IMR-90 (cell line): ENCODE data around the gene SMIM29. TPM values are rescaled to one million over a fixed set of nuclear protein-coding genes. Genes with fewer than 3 reads are reported as not detected.
A peak's percentile ranks its signal among the peaks of the same experiment; 100 is the strongest.

ENCODE experiments used
- ATAC-seq: fragments of 200-7000 bp; cut with Tn5 transposase; 2 replicates; pipeline ENCODE4 v1.9.1; 2020; ENCODE audit warnings: low read depth, mild to moderate bottlenecking, moderate library complexity
- BruUV-seq: library from RNA; stranded (reverse); fragments of 400-500 nt; replicated peaks from 2 replicates; lab custom pipeline; 2021; lab: Mats Ljungman, UMichigan
- CTCF ChIA-PET: fragments of 300-600 bp; formaldehyde crosslinking; extraction: SDS; loops from one replicate; lab custom pipeline; 2021; ENCODE audit warnings: antibody characterized with exemption; lab: Yijun Ruan, JAX
- POLR2A ChIA-PET: fragments of 300-600 bp; sonication (Branson Sonifier 250); formaldehyde crosslinking; loops from one replicate; lab custom pipeline; 2022; ENCODE audit warnings: antibody characterized with exemption; ENCODE audit not compliant: unreplicated experiment; lab: Charles Lee
- DNase-seq: peaks from one replicate; pipeline ENCODE4 v3.0.0; 2013
- H2AFZ ChIP-seq: replicated peaks from 2 replicates; pipeline ENCODE3; 2013; ENCODE audit warnings: low read length, mild to moderate bottlenecking; ENCODE audit not compliant: poor library complexity
- H2AK5ac ChIP-seq: 2 replicates; pipeline ENCODE4 v1.6.1; 2013; ENCODE audit warnings: low read depth, low read length, inconsistent platforms
- H2AK9ac ChIP-seq: replicated peaks from 2 replicates; pipeline ENCODE3; 2013; ENCODE audit warnings: mild to moderate bottlenecking, low read depth, low read length, moderate library complexity; ENCODE audit not compliant: poor library complexity
- H2BK120ac ChIP-seq: 2 replicates; pipeline ENCODE4 v1.6.1; 2013; ENCODE audit warnings: low read depth, low read length, inconsistent platforms
- H2BK15ac ChIP-seq: 3 replicates; pipeline ENCODE4 v1.6.1; 2013; ENCODE audit warnings: low read depth, low read length, inconsistent platforms
- H2BK20ac ChIP-seq: 2 replicates; pipeline ENCODE4 v1.6.1; 2013; ENCODE audit warnings: low read depth, mild to moderate bottlenecking, inconsistent platforms, low read length, moderate library complexity
- H2BK5ac ChIP-seq: 2 replicates; pipeline ENCODE4 v1.6.1; 2013; ENCODE audit warnings: mild to moderate bottlenecking, low read depth, low read length, inconsistent platforms; ENCODE audit not compliant: poor library complexity, severe bottlenecking
- H3K14ac ChIP-seq: replicated peaks from 2 replicates; pipeline ENCODE4 v1.6.1; 2013; ENCODE audit warnings: low read depth, low read length, inconsistent platforms
- H3K18ac ChIP-seq: 2 replicates; pipeline ENCODE4 v1.6.1; 2013; ENCODE audit warnings: low read depth, low read length, control low read depth
- H3K23ac ChIP-seq: 2 replicates; pipeline ENCODE4 v1.6.1; 2013; ENCODE audit warnings: low read depth, low read length, inconsistent platforms
- H3K27ac ChIP-seq: 2 replicates; pipeline ENCODE4 v1.5.1; 2013; ENCODE audit warnings: mild to moderate bottlenecking, control low read depth, low read length; ENCODE audit not compliant: insufficient read depth
- H3K27me3 ChIP-seq: 2 replicates; pipeline ENCODE4 v1.6.1; 2013; ENCODE audit warnings: low read length; ENCODE audit not compliant: control insufficient read depth, insufficient read depth
- H3K36me3 ChIP-seq: 2 replicates; pipeline ENCODE4 v1.6.1; 2013; ENCODE audit warnings: low read length, mixed read lengths; ENCODE audit not compliant: control insufficient read depth, insufficient read depth
- H3K4ac ChIP-seq: 2 replicates; pipeline ENCODE4 v1.6.1; 2013; ENCODE audit warnings: low read depth, low read length, inconsistent platforms
- H3K4me1 ChIP-seq: 2 replicates; pipeline ENCODE4 v1.6.1; 2013; ENCODE audit warnings: low read length, mixed read lengths; ENCODE audit not compliant: control insufficient read depth, insufficient read depth
- H3K4me2 ChIP-seq: 2 replicates; pipeline ENCODE4 v1.6.1; 2013; ENCODE audit warnings: low read depth, mild to moderate bottlenecking, control low read depth, low read length, moderate library complexity
- H3K4me3 ChIP-seq: 2 replicates; pipeline ENCODE4 v1.5.1; 2013; ENCODE audit warnings: low read depth, mild to moderate bottlenecking, control low read depth, low read length, moderate library complexity; ENCODE audit not compliant: insufficient read depth
- H3K56ac ChIP-seq: 2 replicates; pipeline ENCODE4 v1.6.1; 2013; ENCODE audit warnings: low read length, inconsistent platforms; ENCODE audit not compliant: insufficient read depth; ENCODE audit errors: extremely low read depth
- H3K79me1 ChIP-seq, 2 experiments: 2 replicates each; pipeline ENCODE4 v1.6.1; 2013; ENCODE audit warnings: low read length in 2 of 2, inconsistent platforms in 1 of 2, low read depth in 1 of 2
- H3K9ac ChIP-seq: 2 replicates; pipeline ENCODE4 v1.6.1; 2013; ENCODE audit warnings: low read depth, low read length, control low read depth
- H3K9me1 ChIP-seq: 2 replicates; pipeline ENCODE4 v1.6.1; 2013; ENCODE audit warnings: low read length, inconsistent platforms; ENCODE audit not compliant: insufficient read depth
- H3K9me3 ChIP-seq: 2 replicates; pipeline ENCODE4 v1.6.1; 2013; ENCODE audit warnings: low read length; ENCODE audit not compliant: control insufficient read depth, insufficient read depth
- H4K20me1 ChIP-seq: 2 replicates; pipeline ENCODE4 v1.6.1; 2013; ENCODE audit warnings: low read length, inconsistent platforms; ENCODE audit not compliant: insufficient read depth
- H4K5ac ChIP-seq: 2 replicates; pipeline ENCODE4 v1.6.1; 2013; ENCODE audit warnings: mild to moderate bottlenecking, low read depth, low read length, control low read depth
- H4K8ac ChIP-seq, 2 experiments: 2 replicates each; pipeline ENCODE4 v1.6.1; 2013; ENCODE audit warnings: low read depth in 2 of 2, low read length in 2 of 2, control low read depth in 1 of 2, inconsistent platforms in 1 of 2
- H4K91ac ChIP-seq: 2 replicates; pipeline ENCODE4 v1.6.1; 2013; ENCODE audit warnings: low read depth, low read length, inconsistent platforms; ENCODE audit not compliant: insufficient read depth
- BHLHE40 ChIP-seq: fragments of 150-350 bp; IDR thresholded peaks from 2 replicates; pipeline ENCODE4 v1.6.1; 2016; ENCODE audit warnings: mild to moderate bottlenecking, low read depth, low read length
- CEBPB ChIP-seq: IDR thresholded peaks from 2 replicates; pipeline ENCODE4 v1.6.1; 2012; ENCODE audit warnings: low read depth, low read length, improper control_type of control experiment
- CHD1 ChIP-seq: IDR thresholded peaks from 2 replicates; pipeline ENCODE4 v1.6.1; 2012; ENCODE audit warnings: low read depth, low read length, improper control_type of control experiment
- CTCF ChIP-seq: conservative IDR thresholded peaks from 2 replicates; pipeline ENCODE4 v1.5.1; 2012; ENCODE audit warnings: mild to moderate bottlenecking, low read depth, low read length, improper control_type of control experiment
- FOS ChIP-seq: fragments of 150-350 bp; IDR thresholded peaks from 2 replicates; pipeline ENCODE4 v1.6.1; 2016; ENCODE audit warnings: low read depth, low read length
- MAFK ChIP-seq: IDR thresholded peaks from 2 replicates; pipeline ENCODE4 v1.6.1; 2012; ENCODE audit warnings: low read depth, low read length, improper control_type of control experiment
- MXI1 ChIP-seq: IDR thresholded peaks from 2 replicates; pipeline ENCODE4 v1.6.1; 2012; ENCODE audit warnings: low read depth, mild to moderate bottlenecking, low read length, moderate library complexity, borderline replicate concordance
- NFE2L2 ChIP-seq: fragments of 150-350 bp; IDR thresholded peaks from 2 replicates; pipeline ENCODE4 v1.6.1; 2016; ENCODE audit warnings: low read depth, mild to moderate bottlenecking, low read length
- RAD21 ChIP-seq: IDR thresholded peaks from 2 replicates; pipeline ENCODE4 v1.6.1; 2012; ENCODE audit warnings: low read length, improper control_type of control experiment
- RCOR1 ChIP-seq: IDR thresholded peaks from 2 replicates; pipeline ENCODE4 v1.6.1; 2012; ENCODE audit warnings: mild to moderate bottlenecking, low read length, improper control_type of control experiment; ENCODE audit not compliant: insufficient replicate concordance
- RFX5 ChIP-seq: IDR thresholded peaks from 2 replicates; pipeline ENCODE4 v1.8.0; 2012; ENCODE audit warnings: low read depth, mild to moderate bottlenecking, low read length, moderate library complexity
- SMC3 ChIP-seq: fragments of 150-350 bp; IDR thresholded peaks from 2 replicates; pipeline ENCODE4 v1.6.1; 2016; ENCODE audit warnings: low read depth, mild to moderate bottlenecking, antibody characterized with exemption, low read length, moderate library complexity
- WGBS, 2 experiments: methylation state at CpG; one replicate each; pipeline versions ENCODE4 v1.1.5 to v1.1.7; 2013; ENCODE audit warnings: missing lambda C conversion rate in 2 of 2; ENCODE audit not compliant: insufficient read length in 1 of 2; ENCODE audit errors: extremely low coverage in 2 of 2; 5-methylcytosine and 5-hydroxymethylcytosine counted together
- dilution Hi-C: fragments of 300-500 bp; cut with HindIII; formaldehyde crosslinking; loops from one replicate; pipeline ENCODE4 v1.14.3; 2018; ENCODE audit warnings: low sequenced_read_pairs; ENCODE audit not compliant: unreplicated experiment
- in situ Hi-C: fragments of 300-500 bp; cut with MboI; formaldehyde crosslinking; loops from 3 replicates; pipeline ENCODE4 v1.14.3; 2019; ENCODE audit warnings: low sequenced_read_pairs, inconsistent platforms, mixed read lengths
- intact Hi-C: fragments of 100-400 bp; cut with micrococcal nuclease; formaldehyde crosslinking; loops from 2 replicates; pipeline ENCODE4 v1.10.0; 2022
- polyA plus RNA-seq, 3 experiments: library from polyadenylated mRNA; depleted of rRNA; stranded (reverse); fragments of >200 nt; gene quantifications; 2 replicates each; pipeline ENCODE4 v1.2.3, GENCODE V29; 2012; ENCODE audit warnings: low replicate concordance in 1 of 3
- total RNA-seq: library from RNA; depleted of rRNA; stranded (reverse); fragments of >200 nt; gene quantifications from 2 replicates; pipeline ENCODE4 v1.2.3, GENCODE V29; 2012
- TF ChIP-seq, protein P1 (sequence below): fragments of 150-350 bp; IDR thresholded peaks from 2 replicates; pipeline ENCODE4 v1.6.1; 2017; ENCODE audit warnings: mild to moderate bottlenecking, antibody characterized with exemption, low read length, low read depth

SMIM29 gene
- total and polyA plus RNA-seq, 2 of the 4 experiments (the other 2 are of a cell fraction), result 8.4 to 28.9 TPM

- 4% methylated on average over 14 of the region's 55 CpGs; no CpG with 5 or more reads in 1 of the 2 experiments for WGBS, 2 experiments
- Histone ChIP-seq H3K18ac (peak overlapping the region; percentile 98), H4K91ac (peak overlapping the region; percentile 94), H3K9me3 (no peaks in the 10 kb centered on the region), H4K8ac (peak overlapping the region; percentile 95 to 97), H3K79me1 (peaks cover 0 to 8% of the 10 kb centered on the region in 2 experiments; a peak in 1 of 4 replicates), H3K56ac (peak overlapping the region; percentile 83), H2AK9ac (peak overlapping the region; percentile 92), H3K36me3 (no peaks in the 10 kb centered on the region), H3K23ac (peak overlapping the region; percentile 99), H3K14ac (peak overlapping the region; percentile 96), H2BK5ac (peak overlapping the region; percentile 96), H2AK5ac (peak overlapping the region; percentile 86; the same call in 1 of the 2 replicates), H3K9ac (peak overlapping the region; percentile 90), H4K5ac (peak overlapping the region; percentile 98), H4K20me1 (no peaks in the 10 kb centered on the region), H3K27me3 (no peaks in the 10 kb centered on the region), H3K4me2 (peak overlapping the region; percentile 97), H2BK15ac (peak overlapping the region; percentile 84; the same call in 2 of the 3 replicates), H2AFZ (peak overlapping the region; percentile 91), H2BK20ac (peak overlapping the region; percentile 99), H2BK120ac (peak overlapping the region; percentile 98), H3K27ac (peak overlapping the region; percentile 96), H3K4me3 (peak overlapping the region; percentile 42), H3K9me1 (peaks cover 17% of the 10 kb centered on the region), H3K4me1 (peaks cover 14% of the 10 kb centered on the region), H3K4ac (peak overlapping the region; percentile 99)
- ChIA-PET CTCF (interaction anchor here (0.9 kb wide), 1 partner anchor 12 kb away, joined by 4 read pairs; the partner anchor contains the start of gene HMGA1), POLR2A (interaction anchor here (0.9 to 1.0 kb wide), 3 partner anchors 12 to 20 kb away, joined by 3 to 4 read pairs (median 4); partner anchors contain the start of gene HMGA1)
- dilution Hi-C loops (no loop called here), intact Hi-C loops (no loop called here), in situ Hi-C loops (no loop called here)
- no TSS peak for BruUV-seq
- peak; percentile 96 for DNase-seq
- peak; percentile 99 for ATAC-seq
- TF ChIP-seq MXI1, result peak; percentile 48; the same call in 1 of the 2 replicates
- no peak for TF ChIP-seq CTCF
- TF ChIP-seq, protein P1, sequence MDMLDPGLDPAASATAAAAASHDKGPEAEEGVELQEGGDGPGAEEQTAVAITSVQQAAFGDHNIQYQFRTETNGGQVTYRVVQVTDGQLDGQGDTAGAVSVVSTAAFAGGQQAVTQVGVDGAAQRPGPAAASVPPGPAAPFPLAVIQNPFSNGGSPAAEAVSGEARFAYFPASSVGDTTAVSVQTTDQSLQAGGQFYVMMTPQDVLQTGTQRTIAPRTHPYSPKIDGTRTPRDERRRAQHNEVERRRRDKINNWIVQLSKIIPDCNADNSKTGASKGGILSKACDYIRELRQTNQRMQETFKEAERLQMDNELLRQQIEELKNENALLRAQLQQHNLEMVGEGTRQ, result no peak
- peak; percentile 94 for TF ChIP-seq FOS
- no peak for TF ChIP-seq RFX5
- TF ChIP-seq RCOR1, result no peak
- TF ChIP-seq SMC3, result no peak
- TF ChIP-seq MAFK, result no peak
- TF ChIP-seq CHD1, result peak; percentile 9; the same call in 1 of the 2 replicates
- no peak for TF ChIP-seq RAD21
- no peak for TF ChIP-seq CEBPB
- peak; percentile 60; the same call in 1 of the 2 replicates for TF ChIP-seq NFE2L2
- no peak; the same call in 1 of the 2 replicates for TF ChIP-seq BHLHE40
These were observed 24.6 kb downstream of the SMIM29 start for GRCh38 chr6:34223956-34224940.
